ENCODE data around the gene PAPOLA. TPM values are rescaled to one million over a fixed set of nuclear protein-coding genes. Genes with fewer than 3 reads are reported as not detected.

PAPOLA gene
- total RNA-seq, 4 donors from 2014 or later = 175 to 206 (median 183) TPM

DNA sequence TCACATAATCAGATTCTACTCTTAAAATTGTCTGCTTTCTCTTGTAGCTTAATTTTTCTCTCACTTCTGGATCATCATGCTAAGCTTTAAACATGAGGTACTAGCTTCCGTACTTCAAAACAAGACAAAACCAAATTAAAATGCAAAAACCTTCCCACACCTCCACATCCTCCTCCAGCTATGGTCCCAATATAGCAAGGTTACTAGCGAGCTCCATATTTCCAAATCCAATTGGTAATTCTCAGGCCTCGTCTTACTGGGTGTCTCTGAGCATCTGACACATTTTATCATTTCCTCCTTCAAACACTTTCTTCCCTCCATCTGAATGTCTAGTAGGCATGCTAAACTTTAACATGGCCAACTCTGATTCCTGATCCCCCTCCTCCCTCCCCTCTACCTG is 7.9 kb upstream of the PAPOLA start:
- Histone ChIP-seq H3K9me3 (no peaks in the 10 kb centered on the region), H3K4me3 (no peak overlapping the region), H3K27me3 (no peaks in the 10 kb centered on the region), H3K4me1 (peaks cover 0 to 4% (median 0%) of the 10 kb centered on the region in 4 donors), H3K27ac (no peak overlapping the region), H3K36me3 (no peaks in the 10 kb centered on the region)
- no peak for DNase-seq
- no peak for TF ChIP-seq POLR2A (IDR thresholded peaks at IDR 0.05)
- TF ChIP-seq, protein P1, sequence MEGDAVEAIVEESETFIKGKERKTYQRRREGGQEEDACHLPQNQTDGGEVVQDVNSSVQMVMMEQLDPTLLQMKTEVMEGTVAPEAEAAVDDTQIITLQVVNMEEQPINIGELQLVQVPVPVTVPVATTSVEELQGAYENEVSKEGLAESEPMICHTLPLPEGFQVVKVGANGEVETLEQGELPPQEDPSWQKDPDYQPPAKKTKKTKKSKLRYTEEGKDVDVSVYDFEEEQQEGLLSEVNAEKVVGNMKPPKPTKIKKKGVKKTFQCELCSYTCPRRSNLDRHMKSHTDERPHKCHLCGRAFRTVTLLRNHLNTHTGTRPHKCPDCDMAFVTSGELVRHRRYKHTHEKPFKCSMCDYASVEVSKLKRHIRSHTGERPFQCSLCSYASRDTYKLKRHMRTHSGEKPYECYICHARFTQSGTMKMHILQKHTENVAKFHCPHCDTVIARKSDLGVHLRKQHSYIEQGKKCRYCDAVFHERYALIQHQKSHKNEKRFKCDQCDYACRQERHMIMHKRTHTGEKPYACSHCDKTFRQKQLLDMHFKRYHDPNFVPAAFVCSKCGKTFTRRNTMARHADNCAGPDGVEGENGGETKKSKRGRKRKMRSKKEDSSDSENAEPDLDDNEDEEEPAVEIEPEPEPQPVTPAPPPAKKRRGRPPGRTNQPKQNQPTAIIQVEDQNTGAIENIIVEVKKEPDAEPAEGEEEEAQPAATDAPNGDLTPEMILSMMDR (IDR thresholded peaks at IDR 0.05) = no peak

DNA sequence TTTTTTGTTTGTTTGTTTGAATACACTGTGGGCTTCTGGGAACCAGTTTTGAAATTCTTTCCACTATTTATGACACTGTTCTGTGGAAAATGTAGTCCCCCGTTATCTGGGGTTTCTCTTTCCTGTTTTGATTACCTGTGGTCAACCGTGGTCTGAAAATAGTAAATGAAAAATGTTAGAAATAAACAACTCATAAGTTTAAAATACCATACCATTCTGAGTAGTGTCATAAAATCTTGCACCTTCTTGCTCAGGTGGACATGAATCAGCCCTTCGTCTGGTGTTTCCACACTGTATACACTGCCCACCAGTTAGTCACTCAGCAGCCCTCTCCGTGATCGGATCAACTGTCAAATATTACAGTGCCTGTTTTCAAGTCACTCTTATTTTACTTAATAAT is 5.1 kb upstream of the PAPOLA start:
- TF ChIP-seq, protein P1 (IDR thresholded peaks at IDR 0.05) = no peak
- no peak for TF ChIP-seq POLR2A (IDR thresholded peaks at IDR 0.05)
- H3K4me1 ChIP-seq = peaks cover 0 to 7% (median 2%) of the 10 kb centered on the region in 4 donors
- H3K36me3 ChIP-seq = no peaks in the 10 kb centered on the region
- no peak for DNase-seq
- H3K27me3 ChIP-seq = no peaks in the 10 kb centered on the region
- H3K4me3 ChIP-seq = no peak overlapping the region
- no peak overlapping the region for H3K27ac ChIP-seq
- H3K9me3 ChIP-seq = no peaks in the 10 kb centered on the region

DNA sequence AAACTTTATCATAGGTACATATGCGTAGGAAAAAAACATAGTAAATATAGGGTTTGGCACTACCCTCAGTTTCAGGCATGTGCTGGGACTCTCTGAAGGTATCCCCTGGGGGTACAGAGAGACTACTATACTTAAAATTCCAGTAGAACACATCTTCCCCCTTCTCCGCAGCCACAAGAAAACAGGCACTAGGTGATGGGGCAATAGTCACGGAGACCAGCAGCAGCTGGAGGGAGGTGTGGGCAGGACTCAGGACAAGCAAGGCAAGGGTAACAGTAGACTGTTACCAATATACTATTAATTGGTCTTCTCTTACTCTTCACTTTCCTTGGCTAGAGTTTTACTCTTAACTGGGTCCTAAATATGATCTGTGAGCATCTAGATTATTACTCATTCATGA is 4.6 kb upstream of the PAPOLA start:
- Histone ChIP-seq H3K36me3 (no peaks in the 10 kb centered on the region), H3K4me3 (no peak overlapping the region), H3K27ac (no peak overlapping the region), H3K27me3 (no peaks in the 10 kb centered on the region), H3K9me3 (no peaks in the 10 kb centered on the region), H3K4me1 (peaks cover 0 to 7% (median 2%) of the 10 kb centered on the region in 4 donors)
- no peak for DNase-seq
- no peak for TF ChIP-seq POLR2A (IDR thresholded peaks at IDR 0.05)
- TF ChIP-seq, protein P1 (IDR thresholded peaks at IDR 0.05) = no peak

DNA sequence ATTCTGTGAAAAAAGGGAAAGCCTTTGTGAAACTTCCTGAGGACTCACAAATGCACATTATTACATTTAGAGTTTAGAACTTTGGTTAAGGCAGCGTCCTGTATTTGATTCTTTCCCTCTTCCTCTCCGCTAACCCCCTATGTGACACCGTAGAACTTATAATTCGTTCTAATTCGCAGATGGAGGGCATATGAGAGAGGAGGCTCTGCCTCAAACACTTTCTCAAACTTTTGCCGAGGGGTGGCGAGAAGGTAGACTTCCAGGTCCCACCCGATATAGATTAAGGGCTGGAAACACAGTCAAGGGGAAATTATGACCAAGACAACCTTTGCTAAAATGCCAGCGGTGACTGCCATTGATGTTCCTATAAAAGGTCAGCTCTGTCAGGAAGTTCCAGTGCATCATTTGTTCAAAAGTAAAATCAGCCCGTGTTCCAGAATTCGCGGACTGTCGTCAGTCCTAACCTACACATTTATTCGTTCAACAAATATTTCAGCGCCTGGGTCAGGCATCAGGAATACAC is 904 bp upstream of the PAPOLA start:
- peak overlapping the region; percentile 93 to 98 (median 96) for H3K27ac ChIP-seq
- H3K9me3 ChIP-seq = no peaks in the 10 kb centered on the region
- no peaks in the 10 kb centered on the region for H3K27me3 ChIP-seq
- peak in 1 of 3 donors; percentile 19 for DNase-seq
- H3K36me3 ChIP-seq = no peaks in the 10 kb centered on the region
- peaks cover 0 to 38% (median 13%) of the 10 kb centered on the region in 4 donors for H3K4me1 ChIP-seq
- no peak for TF ChIP-seq POLR2A (IDR thresholded peaks at IDR 0.05)
- TF ChIP-seq, protein P1 (IDR thresholded peaks at IDR 0.05) = no peak
- H3K4me3 ChIP-seq = peak overlapping the region; percentile 74 to 91 (median 78)

DNA sequence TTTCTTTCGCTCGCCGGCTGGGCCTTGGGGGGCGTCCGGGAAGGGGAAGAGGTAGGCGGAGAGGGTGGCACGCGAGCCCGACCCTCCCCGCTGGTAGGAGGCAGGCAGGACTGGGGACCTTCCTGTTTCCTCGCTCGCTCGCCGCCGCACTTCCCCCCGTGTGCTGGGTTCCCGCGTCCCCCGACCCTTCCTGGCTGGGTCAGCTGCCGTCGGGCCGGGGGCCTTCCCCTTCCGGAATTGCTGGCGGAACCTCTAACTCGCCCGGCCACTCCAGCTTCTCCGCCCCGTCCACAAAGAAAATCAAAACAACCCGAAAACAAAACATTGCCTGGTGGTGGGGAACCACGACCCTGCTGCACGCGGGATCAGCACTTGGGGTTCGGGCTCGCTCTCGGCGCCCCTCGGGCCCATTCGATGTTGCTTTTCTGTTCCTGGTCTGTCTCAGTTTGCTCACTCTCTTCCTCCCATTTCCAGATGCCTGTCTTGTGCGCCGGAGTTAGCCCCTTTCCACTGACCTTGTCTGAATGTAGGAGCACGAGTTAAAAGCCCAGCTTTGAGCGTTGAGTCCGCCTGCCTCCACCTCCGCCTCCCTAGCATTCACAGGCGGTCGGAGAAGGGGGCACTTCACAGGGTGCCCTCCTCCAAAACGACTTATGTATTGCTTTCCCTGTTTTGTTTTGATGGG is 581 bp downstream of the PAPOLA start:
- Histone ChIP-seq H3K4me1 (peaks cover 0 to 44% (median 13%) of the 10 kb centered on the region in 4 donors), H3K27ac (peak overlapping the region; percentile 93 to 98 (median 96)), H3K4me3 (peak overlapping the region; percentile 74 to 91 (median 78)), H3K27me3 (no peaks in the 10 kb centered on the region), H3K36me3 (no peaks in the 10 kb centered on the region), H3K9me3 (no peaks in the 10 kb centered on the region)
- DNase-seq = peak in 2 of 3 donors; percentile 58 to 79
- TF ChIP-seq POLR2A (IDR thresholded peaks at IDR 0.05) = no peak
- TF ChIP-seq, protein P1 (IDR thresholded peaks at IDR 0.05) = no peak

All from Peyer's patch (tissue), 4 donors.